ENCODE results near the gene KIT.

Gene KIT

GRCh38 chr4:54745031-54745770 is 87.4 kb downstream of the KIT start:
- DNase-seq (ENCODE audit: low read depth in 2 of 2), result no peak

- DNase-seq (ENCODE audit: low read depth in 2 of 2), result no peak
Observed at GRCh38 chr4:54746218-54746617, 88.5 kb downstream of the KIT start.

GRCh38 chr4:54750341-54750740 is 92.6 kb downstream of the KIT start:
- no peak for DNase-seq (ENCODE audit: low read depth in 2 of 2)

DNA sequence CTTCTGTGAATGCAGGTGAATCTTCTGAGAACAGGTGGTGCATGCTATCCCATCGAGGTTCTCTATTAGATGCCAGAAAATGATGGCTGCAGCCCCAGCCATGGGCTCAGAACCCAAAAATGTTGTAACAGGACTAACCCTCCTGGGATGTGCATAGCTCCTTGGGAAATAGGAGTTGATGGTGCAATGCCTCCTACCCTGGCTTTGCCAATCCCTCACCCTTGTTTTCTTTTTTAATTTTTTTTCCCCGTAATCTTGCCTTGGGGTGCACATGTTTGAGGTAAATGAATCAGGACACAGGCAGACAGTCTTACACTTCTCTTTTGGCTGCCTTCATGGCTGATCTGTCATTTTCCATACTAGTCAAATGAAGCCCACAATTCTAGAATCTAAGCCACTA is 96.6 kb downstream of the KIT start:
- no peak for DNase-seq (ENCODE audit: low read depth in 2 of 2)

DNA sequence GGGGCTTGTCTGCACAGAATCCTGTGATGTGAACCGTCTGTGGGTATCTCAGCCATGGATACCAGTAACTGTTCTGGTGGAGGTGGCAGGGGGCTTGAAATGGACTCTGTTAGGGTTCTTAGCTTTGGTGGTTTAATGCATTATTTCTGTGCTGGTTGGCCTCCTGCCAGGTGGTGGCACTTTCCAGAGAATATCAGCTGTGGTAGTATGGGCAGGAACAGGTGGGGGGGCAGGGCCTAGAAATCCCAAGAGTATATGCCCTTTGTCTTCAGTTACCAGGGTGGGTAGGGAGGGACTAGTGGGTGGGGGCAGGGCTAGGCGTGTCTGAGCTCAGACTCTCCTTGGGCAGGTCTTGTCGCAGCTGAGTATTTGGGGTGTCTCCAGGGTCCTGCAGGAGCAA is 106.7 kb downstream of the KIT start:
- DNase-seq (ENCODE audit: low read depth in 2 of 2), result no peak

DNA sequence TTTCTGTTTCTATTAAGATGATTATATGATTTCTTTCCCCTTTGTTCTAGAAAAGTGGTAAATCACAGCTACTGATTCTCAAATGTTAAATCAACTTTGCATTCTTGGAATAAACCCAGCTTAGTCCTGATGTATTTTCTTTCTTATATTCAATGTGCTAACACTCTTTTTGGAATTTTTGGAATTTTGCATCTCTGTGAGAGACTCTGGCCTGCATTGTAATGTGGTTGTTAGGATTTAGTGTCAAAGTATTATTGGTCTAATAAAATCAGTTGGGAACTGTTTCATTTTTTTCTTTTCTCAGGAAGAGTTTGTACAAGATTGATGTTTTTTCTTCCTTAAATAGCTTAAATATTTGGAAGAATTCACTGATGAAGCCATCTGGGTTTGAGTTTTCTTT is 109.6 kb downstream of the KIT start:
- no peak for DNase-seq (ENCODE audit: low read depth in 2 of 2)

DNA sequence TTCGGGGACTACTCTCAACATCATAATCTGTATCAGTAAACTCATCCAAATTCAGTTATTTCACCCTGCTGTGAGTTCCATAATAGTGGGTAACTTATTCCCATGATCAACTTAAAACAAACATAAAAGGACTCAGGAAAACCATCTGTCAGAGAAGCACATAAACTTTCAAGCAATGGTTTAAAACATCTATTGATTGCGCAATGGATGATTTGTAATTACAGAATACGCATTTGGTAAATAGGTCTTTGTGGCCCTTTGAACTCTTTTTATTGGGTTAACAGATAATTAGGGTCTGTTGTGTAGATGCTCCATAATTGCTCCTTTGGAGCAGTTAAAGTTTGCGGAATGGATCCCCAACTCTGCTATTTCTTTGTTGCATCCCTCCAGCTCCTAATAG is 115.3 kb downstream of the KIT start:
- DNase-seq (ENCODE audit: low read depth in 2 of 2), result no peak

DNA sequence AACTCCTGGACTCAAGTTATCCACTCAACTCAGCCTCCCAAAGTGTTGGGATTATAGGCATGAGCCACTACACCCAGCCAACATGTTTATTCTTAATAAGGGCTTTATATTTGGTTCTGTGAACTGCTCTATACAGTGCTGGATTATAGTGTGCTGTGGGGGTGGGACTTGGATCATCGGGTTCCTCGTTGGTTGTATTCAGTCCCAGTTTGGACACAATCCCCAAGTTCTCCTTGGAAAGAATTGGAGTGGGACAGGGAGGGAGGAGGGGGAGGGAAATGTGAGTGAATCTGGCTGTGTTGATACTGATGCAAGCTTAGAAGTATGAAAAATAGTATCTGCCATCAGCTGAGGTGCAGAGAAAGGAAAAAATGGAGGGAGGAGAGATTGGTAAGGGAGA is 121.3 kb downstream of the KIT start:
- no peak for DNase-seq (ENCODE audit: low read depth in 2 of 2)

GRCh38 chr4:54779476-54780148 is 121.9 kb downstream of the KIT start:
- no peak for DNase-seq (ENCODE audit: low read depth in 2 of 2)

- DNase-seq (ENCODE audit: low read depth in 2 of 2), result no peak
Observed at GRCh38 chr4:54780149-54780495, 122.4 kb downstream of the KIT start.

- no peak for DNase-seq (ENCODE audit: low read depth in 2 of 2)
Observed at GRCh38 chr4:54781756-54782155, 124.0 kb downstream of the KIT start.

DNA sequence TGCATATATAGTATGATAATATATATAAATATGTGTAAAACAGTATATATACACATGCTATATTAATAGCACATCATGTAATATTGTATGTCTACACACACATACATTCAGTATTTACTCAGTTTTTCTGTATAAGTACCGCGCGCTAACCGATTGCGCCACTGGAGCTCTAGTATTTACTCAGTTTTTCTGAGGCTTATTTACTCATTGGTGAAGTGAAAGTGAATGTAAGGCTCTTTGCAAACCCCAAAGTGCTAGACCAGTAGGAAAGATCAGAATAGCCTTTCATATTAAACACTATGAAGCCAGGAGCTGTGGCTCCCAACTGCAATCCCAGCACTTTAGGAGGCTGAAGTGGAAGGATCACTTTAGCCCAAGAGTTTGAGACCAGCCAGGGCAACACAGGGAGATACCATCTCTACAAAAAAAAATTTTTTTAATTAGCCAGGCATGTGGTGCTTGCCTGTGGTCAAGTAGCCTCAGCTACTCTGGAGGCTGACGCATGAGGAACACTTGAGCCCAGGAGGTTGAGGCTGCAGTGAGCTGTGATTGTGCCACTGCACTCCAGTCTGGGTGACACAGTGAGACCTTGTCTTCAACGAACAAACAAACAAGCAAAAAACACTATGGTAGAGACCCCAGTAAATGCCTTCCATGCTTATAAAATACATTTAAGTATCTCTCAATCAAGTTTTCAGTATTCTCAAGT is 125.8 kb downstream of the KIT start:
- no peak for DNase-seq (ENCODE audit: low read depth in 2 of 2)

GRCh38 chr4:54784161-54784671 is 126.5 kb downstream of the KIT start:
- no peak for DNase-seq (ENCODE audit: low read depth in 2 of 2)
